Limb (tissue), 2 donors: ENCODE measurements around the gene CLIC1.

Experiments used
- DNase-seq, 2 donors: peaks; one replicate each; pipeline ENCODE4 v3.0.0-alpha.2; 2016; ENCODE audit errors: extremely low spot score in 2 of 2

Gene CLIC1

GRCh38 chr6:31739639-31740396, 3.5 kb upstream of the CLIC1 start, which contains the start of gene MSH5:
TSS of gene MSH5 (plus strand) at chr6:31740005. CDS start at chr6:31740467, 462 bp downstream.
- peak; percentile 98 to 100 for DNase-seq

GRCh38 chr6:31737991-31738979, 2.0 kb upstream of the CLIC1 start:
- DNase-seq = peak; percentile 58 to 65

- DNase-seq = peak; percentile 10 to 55
Measured at GRCh38 chr6:31737315-31737990, 1.1 kb upstream of the CLIC1 start.

GRCh38 chr6:31736768-31737314, 511 bp upstream of the CLIC1 start:
- DNase-seq = no peak

GRCh38 chr6:31734821-31735406, 1.4 kb downstream of the CLIC1 start:
- DNase-seq = peak; percentile 15 to 67

GRCh38 chr6:31734247-31734820, 2.0 kb downstream of the CLIC1 start:
- DNase-seq = no peak

- DNase-seq = no peak
Measured at GRCh38 chr6:31733734-31734133, 2.6 kb downstream of the CLIC1 start.

GRCh38 chr6:31732029-31732428, 4.3 kb downstream of the CLIC1 start:
- DNase-seq = no peak

- no peak for DNase-seq
Measured at GRCh38 chr6:31730631-31731086, 5.7 kb downstream of the CLIC1 start.

- DNase-seq = peak; percentile 93 to 95
Measured at GRCh38 chr6:31729979-31730630, 6.2 kb downstream of the CLIC1 start.

GRCh38 chr6:31729515-31729978, 6.8 kb downstream of the CLIC1 start:
- DNase-seq = peak; percentile 84 to 92

- no peak for DNase-seq
Measured at GRCh38 chr6:31728767-31729514, 7.4 kb downstream of the CLIC1 start, which contains the start of gene DDAH2. TSS of gene DDAH2 (minus strand) at chr6:31729299. CDS start at chr6:31729161, 138 bp downstream.

- DNase-seq = peak in 1 of 2 donors; percentile 36
Measured at GRCh38 chr6:31727717-31728671, 8.3 kb downstream of the CLIC1 start.

GRCh38 chr6:31727034-31727716, 9.2 kb downstream of the CLIC1 start:
- DNase-seq = no peak

GRCh38 chr6:31725502-31726350, 10.6 kb downstream of the CLIC1 start:
- no peak for DNase-seq

GRCh38 chr6:31723980-31724691, 12.2 kb downstream of the CLIC1 start:
- no peak for DNase-seq
